ENCODE measurements around the gene IMPG1.

DNA sequence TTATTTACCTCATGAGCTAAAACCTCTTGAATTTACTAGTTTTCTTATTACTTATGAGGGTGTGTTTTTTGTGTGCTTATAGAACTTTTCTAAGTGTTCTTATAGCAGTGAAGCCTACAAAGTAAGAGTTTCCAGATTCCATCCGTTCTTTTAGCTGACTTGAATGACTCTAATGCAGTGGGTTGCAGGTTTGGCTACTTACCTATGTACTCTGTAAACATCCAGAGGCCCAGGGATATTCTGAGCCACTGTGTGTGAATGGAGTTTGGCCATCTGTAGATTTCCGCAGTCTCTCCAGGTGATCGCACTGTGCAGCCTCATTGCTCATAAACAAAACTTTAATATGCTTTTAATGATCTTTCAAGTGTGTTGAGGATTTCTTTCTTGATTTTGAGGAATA lies 165.6 kb downstream of the IMPG1 start:
- TF ChIP-seq, protein P1, sequence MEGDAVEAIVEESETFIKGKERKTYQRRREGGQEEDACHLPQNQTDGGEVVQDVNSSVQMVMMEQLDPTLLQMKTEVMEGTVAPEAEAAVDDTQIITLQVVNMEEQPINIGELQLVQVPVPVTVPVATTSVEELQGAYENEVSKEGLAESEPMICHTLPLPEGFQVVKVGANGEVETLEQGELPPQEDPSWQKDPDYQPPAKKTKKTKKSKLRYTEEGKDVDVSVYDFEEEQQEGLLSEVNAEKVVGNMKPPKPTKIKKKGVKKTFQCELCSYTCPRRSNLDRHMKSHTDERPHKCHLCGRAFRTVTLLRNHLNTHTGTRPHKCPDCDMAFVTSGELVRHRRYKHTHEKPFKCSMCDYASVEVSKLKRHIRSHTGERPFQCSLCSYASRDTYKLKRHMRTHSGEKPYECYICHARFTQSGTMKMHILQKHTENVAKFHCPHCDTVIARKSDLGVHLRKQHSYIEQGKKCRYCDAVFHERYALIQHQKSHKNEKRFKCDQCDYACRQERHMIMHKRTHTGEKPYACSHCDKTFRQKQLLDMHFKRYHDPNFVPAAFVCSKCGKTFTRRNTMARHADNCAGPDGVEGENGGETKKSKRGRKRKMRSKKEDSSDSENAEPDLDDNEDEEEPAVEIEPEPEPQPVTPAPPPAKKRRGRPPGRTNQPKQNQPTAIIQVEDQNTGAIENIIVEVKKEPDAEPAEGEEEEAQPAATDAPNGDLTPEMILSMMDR (IDR thresholded peaks at IDR 0.05), result no peak
- no peak for TF ChIP-seq POLR2A (IDR thresholded peaks at IDR 0.05)

All from body of pancreas (tissue), 4 donors.